A673 (cell line): ENCODE measurements around the gene ITPR1. TPM values are rescaled to one million over a fixed set of nuclear protein-coding genes. Genes with fewer than 3 reads are reported as not detected.

Source experiments
- BruUV-seq: library from RNA; stranded (reverse); fragments of 400-500 nt; replicated peaks from 2 replicates; lab custom pipeline; 2021; lab: Mats Ljungman, UMichigan
- CTCF ChIA-PET: fragments of 300-600 bp; sonication (Branson Sonifier 250); formaldehyde crosslinking; loops from one replicate; lab custom pipeline; 2022; ENCODE audit warnings: antibody characterized with exemption; lab: Charles Lee
- POLR2A ChIA-PET: fragments of 300-600 bp; sonication (Branson Sonifier 250); formaldehyde crosslinking; loops from one replicate; lab custom pipeline; 2022; ENCODE audit warnings: antibody characterized with exemption; ENCODE audit not compliant: low non-redundant PET; lab: Charles Lee
- DNase-seq: peaks from one replicate; pipeline ENCODE4 v3.0.0-alpha.2; 2015; ENCODE audit warnings: low spot score
- H3K27ac ChIP-seq: fragments of 200-600 bp; sonication (generic); 2 replicates; pipeline ENCODE4 v1.5.1; 2016; ENCODE audit warnings: mixed run types, low read depth, mild to moderate bottlenecking, mixed read lengths, antibody characterized with exemption, low read length; ENCODE audit not compliant: poor library complexity, severe bottlenecking
- H3K27me3 ChIP-seq: fragments of 200-600 bp; sonication (generic); replicated peaks from 2 replicates; pipeline ENCODE4 v1.6.1; 2017; ENCODE audit warnings: mixed run types, low read depth, mild to moderate bottlenecking, mixed read lengths, antibody characterized with exemption, low read length; ENCODE audit not compliant: insufficient read depth, poor library complexity
- H3K36me3 ChIP-seq: fragments of 200-600 bp; sonication (generic); 2 replicates; pipeline ENCODE4 v1.6.1; 2016; ENCODE audit warnings: mixed run types, mild to moderate bottlenecking, mixed read lengths, antibody characterized with exemption, low read length; ENCODE audit not compliant: insufficient read depth, poor library complexity, severe bottlenecking
- H3K4me1 ChIP-seq: fragments of 200-600 bp; sonication (generic); 2 replicates; pipeline ENCODE4 v1.6.1; 2017; ENCODE audit warnings: mixed run types, mild to moderate bottlenecking, mixed read lengths, antibody characterized with exemption, low read length; ENCODE audit not compliant: insufficient read depth, poor library complexity, severe bottlenecking
- H3K4me3 ChIP-seq: fragments of 200-600 bp; sonication (generic); 2 replicates; pipeline ENCODE4 v1.5.1; 2016; ENCODE audit warnings: low read depth, mixed run types, mild to moderate bottlenecking, mixed read lengths, low read length; ENCODE audit not compliant: poor library complexity, severe bottlenecking
- H3K9me3 ChIP-seq: fragments of 200-600 bp; sonication (generic); 2 replicates; pipeline ENCODE4 v1.6.1; 2016; ENCODE audit warnings: mixed run types, low read depth, mild to moderate bottlenecking, mixed read lengths, antibody characterized with exemption, low read length; ENCODE audit not compliant: poor library complexity, severe bottlenecking
- CTCF ChIP-seq: fragments of 300-800, 200-600 bp; sonication (generic); conservative IDR thresholded peaks from 2 replicates; pipeline ENCODE4 v1.5.1; 2017; ENCODE audit warnings: low read depth, mild to moderate bottlenecking, antibody characterized with exemption, low read length, moderate library complexity, mixed read lengths
- EZH2 ChIP-seq: fragments of 200-600 bp; sonication (generic); IDR thresholded peaks from 2 replicates; pipeline ENCODE4 v1.6.1; 2017; ENCODE audit warnings: borderline replicate concordance, low read depth, mild to moderate bottlenecking, mixed read lengths, antibody characterized with exemption, low read length; ENCODE audit not compliant: poor library complexity, severe bottlenecking
- intact Hi-C: fragments of 100-400 bp; cut with micrococcal nuclease; formaldehyde crosslinking; loops from one replicate; pipeline ENCODE4 v1.10.0; 2022; ENCODE audit not compliant: unreplicated experiment
- total RNA-seq: library from RNA; stranded (reverse); gene quantifications from 2 replicates; pipeline ENCODE4 v1.2.3, GENCODE V29; 2021

The ITPR1 gene
- total RNA-seq, 1 experiment from 2014 or later: 8.6 TPM

- Histone ChIP-seq H3K27me3 (no peaks in the 10 kb centered on the region), H3K9me3 (no peaks in the 10 kb centered on the region), H3K27ac (no peak overlapping the region), H3K4me1 (peaks cover 3% of the 10 kb centered on the region), H3K36me3 (no peaks in the 10 kb centered on the region), H3K4me3 (no peak overlapping the region)
- POLR2A ChIA-PET: no interaction called here
- TF ChIP-seq CTCF: no peak
- no peak for TF ChIP-seq EZH2
- no TSS peak for BruUV-seq
- DNase-seq: no peak
- intact Hi-C loops: no loop called here
- CTCF ChIA-PET: no interaction called here
Observed at GRCh38 chr3:4509043-4509442, 15.9 kb downstream of the ITPR1 start.

DNA sequence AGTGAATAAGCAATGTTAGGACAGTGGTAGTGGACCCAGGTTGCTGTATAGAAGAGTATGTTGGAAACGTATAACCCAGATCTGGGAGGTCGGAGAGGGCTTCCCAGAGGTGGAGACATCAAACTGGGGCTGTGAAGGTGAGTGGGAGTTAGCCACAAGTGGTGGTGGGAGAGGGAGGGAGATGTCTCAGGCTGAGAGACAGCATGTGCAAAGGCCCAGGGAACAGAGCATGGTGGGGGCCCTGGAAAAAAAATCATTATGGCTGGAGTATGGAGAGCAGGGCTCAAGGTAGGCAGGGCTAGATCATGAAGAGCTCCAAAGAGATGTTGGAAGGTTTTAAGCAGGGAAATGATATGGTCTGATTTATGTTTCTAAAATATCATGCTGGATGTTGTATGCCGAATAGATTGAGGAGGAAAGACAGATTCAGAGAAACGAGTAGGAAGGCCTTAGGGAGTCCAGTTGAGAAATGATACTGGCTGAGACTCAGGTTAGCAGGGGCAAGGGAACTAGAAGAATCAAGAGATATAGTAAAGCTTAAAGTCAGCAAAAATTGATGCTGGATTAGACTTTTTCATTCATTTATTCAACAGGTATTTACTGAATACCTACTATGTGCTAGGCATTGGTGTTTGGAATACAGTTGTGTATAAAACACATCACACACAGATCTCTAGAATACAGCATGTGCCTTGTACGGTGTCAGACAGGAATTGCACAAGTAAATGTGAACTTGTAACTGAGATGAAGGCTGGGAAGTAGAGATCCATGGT is 17.0 kb downstream of the ITPR1 start:
- H3K9me3 ChIP-seq: no peaks in the 10 kb centered on the region
- no peak for DNase-seq
- H3K36me3 ChIP-seq: no peaks in the 10 kb centered on the region
- intact Hi-C loops: no loop called here
- H3K27me3 ChIP-seq: no peaks in the 10 kb centered on the region
- no TSS peak for BruUV-seq
- TF ChIP-seq EZH2 (no peak), CTCF (no peak)
- H3K4me3 ChIP-seq: no peak overlapping the region
- peaks cover 3% of the 10 kb centered on the region for H3K4me1 ChIP-seq
- ChIA-PET CTCF (no interaction called here), POLR2A (no interaction called here)
- no peak overlapping the region for H3K27ac ChIP-seq

DNA sequence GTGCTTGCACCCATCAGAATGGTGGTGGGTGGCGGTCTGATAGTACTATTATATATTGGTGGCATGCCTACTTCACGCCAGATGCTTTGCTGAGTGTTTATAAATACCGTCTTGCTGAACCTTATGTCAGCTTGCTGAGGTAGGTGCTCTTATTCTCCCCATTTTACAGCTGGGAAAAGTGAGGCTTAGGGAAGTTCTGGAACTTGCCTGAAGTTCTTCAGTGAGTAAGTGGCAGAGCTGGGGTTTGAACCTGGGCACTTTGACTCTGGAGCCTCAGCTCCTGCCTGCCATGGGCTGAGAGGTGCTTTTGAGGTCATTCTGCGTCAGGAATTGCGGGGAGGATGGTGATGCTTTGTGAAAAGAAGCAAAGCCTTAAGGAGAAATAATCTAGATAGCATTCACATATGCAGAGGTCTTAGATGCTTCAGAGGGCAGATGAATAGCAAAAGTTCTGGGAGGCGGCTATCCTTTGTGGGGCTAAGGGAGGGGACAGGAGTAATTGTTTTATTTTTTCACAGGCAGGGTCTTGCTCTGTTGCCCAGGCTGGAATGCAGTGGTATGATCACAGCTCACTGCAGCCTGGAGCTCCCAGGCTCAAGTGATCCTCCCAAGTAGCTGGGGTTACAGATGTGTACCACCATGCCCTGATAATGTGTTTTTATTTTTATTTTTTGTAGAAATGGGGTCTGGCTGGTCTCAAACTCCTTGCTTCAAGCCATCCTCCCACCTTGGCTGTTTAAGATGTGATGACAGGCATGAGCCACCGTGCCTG is 18.5 kb downstream of the ITPR1 start:
- ChIA-PET CTCF (no interaction called here), POLR2A (no interaction called here)
- DNase-seq: no peak
- H3K27me3 ChIP-seq: no peaks in the 10 kb centered on the region
- H3K27ac ChIP-seq: no peak overlapping the region
- H3K4me3 ChIP-seq: no peak overlapping the region
- intact Hi-C loops: no loop called here
- no peaks in the 10 kb centered on the region for H3K9me3 ChIP-seq
- H3K4me1 ChIP-seq: peaks cover 3% of the 10 kb centered on the region
- BruUV-seq: no TSS peak
- no peak for TF ChIP-seq CTCF
- no peak for TF ChIP-seq EZH2
- no peaks in the 10 kb centered on the region for H3K36me3 ChIP-seq
